Ectodermal cell (in vitro differentiated cells): ENCODE data around the gene GIMAP2.

Experiments
- H3K27ac ChIP-seq: 2 replicates; pipeline ENCODE4 v1.7.0; 2013; ENCODE audit warnings: mild to moderate bottlenecking, low read depth, low read length; ENCODE audit not compliant: insufficient read depth, poor library complexity, severe bottlenecking
- H3K27me3 ChIP-seq: 2 replicates; pipeline ENCODE4 v1.7.0; 2013; ENCODE audit warnings: mild to moderate bottlenecking, low read length; ENCODE audit not compliant: insufficient read depth, control insufficient read depth, poor library complexity, severe bottlenecking
- H3K36me3 ChIP-seq: one replicate; pipeline ENCODE4 v1.7.0; 2013; ENCODE audit warnings: low read length; ENCODE audit not compliant: control insufficient read depth, insufficient read depth
- H3K4me1 ChIP-seq: one replicate; pipeline ENCODE4 v1.7.0; 2013; ENCODE audit warnings: low read length; ENCODE audit not compliant: control insufficient read depth, insufficient read depth
- H3K4me3 ChIP-seq: 2 replicates; pipeline ENCODE4 v1.7.0; 2013; ENCODE audit warnings: low read depth, low read length, control low read depth; ENCODE audit not compliant: insufficient read depth
- H3K9me3 ChIP-seq: 2 replicates; pipeline ENCODE4 v1.7.0; 2013; ENCODE audit warnings: mild to moderate bottlenecking, low read length, moderate library complexity; ENCODE audit not compliant: control insufficient read depth
- WGBS, 2 experiments: methylation state at CpG; one replicate each; pipeline ENCODE4 v1.1.7; 2013; ENCODE audit warnings: missing lambda C conversion rate in 2 of 2; 5-methylcytosine and 5-hydroxymethylcytosine counted together

The GIMAP2 gene

GRCh38 chr7:150739033-150739432, 53.5 kb downstream of the GIMAP2 start:
- Histone ChIP-seq H3K4me3 (no peak overlapping the region), H3K27me3 (peaks cover 93% of the 10 kb centered on the region), H3K4me1 (peaks cover 21% of the 10 kb centered on the region), H3K36me3 (no peaks in the 10 kb centered on the region), H3K27ac (no peak overlapping the region), H3K9me3 (no peaks in the 10 kb centered on the region)

GRCh38 chr7:150740053-150740452, 54.5 kb downstream of the GIMAP2 start:
- no peaks in the 10 kb centered on the region for H3K36me3 ChIP-seq
- H3K4me1 ChIP-seq = peaks cover 21% of the 10 kb centered on the region
- no peak overlapping the region for H3K27ac ChIP-seq
- H3K9me3 ChIP-seq = no peaks in the 10 kb centered on the region
- peaks cover 91% of the 10 kb centered on the region for H3K27me3 ChIP-seq
- no peak overlapping the region for H3K4me3 ChIP-seq
- 80 to 81% methylated on average over 10 of the region's 10 CpGs for WGBS, 2 experiments

- peaks cover 4% of the 10 kb centered on the region for H3K4me1 ChIP-seq
- no peak overlapping the region for H3K4me3 ChIP-seq
- H3K27ac ChIP-seq = no peak overlapping the region
- H3K36me3 ChIP-seq = no peaks in the 10 kb centered on the region
- WGBS, 2 experiments = 80% methylated on average over 14 of the region's 14 CpGs
- H3K9me3 ChIP-seq = no peaks in the 10 kb centered on the region
- H3K27me3 ChIP-seq = peaks cover 83% of the 10 kb centered on the region
Observed at GRCh38 chr7:150742286-150742968, 56.9 kb downstream of the GIMAP2 start.
